ENCODE measurements around the gene PLCB1.

Gene PLCB1

DNA sequence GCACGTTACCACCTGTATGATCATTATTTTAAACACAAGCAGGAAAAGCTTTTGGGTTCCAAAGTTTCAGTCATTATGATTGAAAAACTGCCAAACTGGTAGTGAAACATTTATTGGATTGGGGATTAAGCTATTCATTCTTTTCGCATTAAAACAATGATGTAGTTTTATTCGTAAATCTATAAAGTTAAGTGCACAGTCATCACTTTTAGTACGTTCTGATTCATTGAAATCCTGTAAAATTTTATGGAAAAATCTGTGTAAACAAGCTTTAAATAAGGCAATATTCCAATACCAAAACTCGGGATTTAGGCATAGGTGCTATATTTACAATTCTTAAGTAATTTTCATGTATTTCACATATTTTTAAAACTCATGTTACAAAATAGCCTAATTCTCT lies 379.9 kb downstream of the PLCB1 start:
- no peak overlapping the region for H3K4me2 ChIP-seq (ENCODE audit: low read depth, low read length, poor library complexity, severe bottlenecking)
- H3K79me2 ChIP-seq (ENCODE audit: insufficient read depth, low read length), result no peaks in the 10 kb centered on the region
- H3K27me3 ChIP-seq (ENCODE audit: insufficient read depth, low read length, poor library complexity, severe bottlenecking), result no peaks in the 10 kb centered on the region
- H2AFZ ChIP-seq (ENCODE audit: low read length), result no peak overlapping the region
- H3K4me1 ChIP-seq (ENCODE audit: insufficient read depth, low read length, poor library complexity, severe bottlenecking), result peaks cover 7% of the 10 kb centered on the region
- TF ChIP-seq, protein P1, sequence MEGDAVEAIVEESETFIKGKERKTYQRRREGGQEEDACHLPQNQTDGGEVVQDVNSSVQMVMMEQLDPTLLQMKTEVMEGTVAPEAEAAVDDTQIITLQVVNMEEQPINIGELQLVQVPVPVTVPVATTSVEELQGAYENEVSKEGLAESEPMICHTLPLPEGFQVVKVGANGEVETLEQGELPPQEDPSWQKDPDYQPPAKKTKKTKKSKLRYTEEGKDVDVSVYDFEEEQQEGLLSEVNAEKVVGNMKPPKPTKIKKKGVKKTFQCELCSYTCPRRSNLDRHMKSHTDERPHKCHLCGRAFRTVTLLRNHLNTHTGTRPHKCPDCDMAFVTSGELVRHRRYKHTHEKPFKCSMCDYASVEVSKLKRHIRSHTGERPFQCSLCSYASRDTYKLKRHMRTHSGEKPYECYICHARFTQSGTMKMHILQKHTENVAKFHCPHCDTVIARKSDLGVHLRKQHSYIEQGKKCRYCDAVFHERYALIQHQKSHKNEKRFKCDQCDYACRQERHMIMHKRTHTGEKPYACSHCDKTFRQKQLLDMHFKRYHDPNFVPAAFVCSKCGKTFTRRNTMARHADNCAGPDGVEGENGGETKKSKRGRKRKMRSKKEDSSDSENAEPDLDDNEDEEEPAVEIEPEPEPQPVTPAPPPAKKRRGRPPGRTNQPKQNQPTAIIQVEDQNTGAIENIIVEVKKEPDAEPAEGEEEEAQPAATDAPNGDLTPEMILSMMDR (conservative IDR thresholded peaks at IDR 0.05; ENCODE audit: low read length), result no peak
- TF ChIP-seq EZH2phosphoT487 (IDR thresholded peaks at IDR 0.05; ENCODE audit: borderline replicate concordance), result no peak
- no peak overlapping the region for H3K9ac ChIP-seq (ENCODE audit: low read depth, low read length, poor library complexity, severe bottlenecking)
- no peaks in the 10 kb centered on the region for H3F3A ChIP-seq (ENCODE audit: low read depth)
- no peaks in the 10 kb centered on the region for H3K9me2 ChIP-seq (replicated peaks; ENCODE audit: low read depth, low read length)
- no peak overlapping the region for H3K4me3 ChIP-seq (ENCODE audit: low read length, poor library complexity, severe bottlenecking)
- no peaks in the 10 kb centered on the region for H3K9me3 ChIP-seq (ENCODE audit: insufficient read depth, low read depth, low read length)
- H4K20me1 ChIP-seq (ENCODE audit: insufficient read depth, low read length, poor library complexity, severe bottlenecking), result no peaks in the 10 kb centered on the region
- H3K36me3 ChIP-seq (ENCODE audit: insufficient read depth, low read length), result no peaks in the 10 kb centered on the region

DNA sequence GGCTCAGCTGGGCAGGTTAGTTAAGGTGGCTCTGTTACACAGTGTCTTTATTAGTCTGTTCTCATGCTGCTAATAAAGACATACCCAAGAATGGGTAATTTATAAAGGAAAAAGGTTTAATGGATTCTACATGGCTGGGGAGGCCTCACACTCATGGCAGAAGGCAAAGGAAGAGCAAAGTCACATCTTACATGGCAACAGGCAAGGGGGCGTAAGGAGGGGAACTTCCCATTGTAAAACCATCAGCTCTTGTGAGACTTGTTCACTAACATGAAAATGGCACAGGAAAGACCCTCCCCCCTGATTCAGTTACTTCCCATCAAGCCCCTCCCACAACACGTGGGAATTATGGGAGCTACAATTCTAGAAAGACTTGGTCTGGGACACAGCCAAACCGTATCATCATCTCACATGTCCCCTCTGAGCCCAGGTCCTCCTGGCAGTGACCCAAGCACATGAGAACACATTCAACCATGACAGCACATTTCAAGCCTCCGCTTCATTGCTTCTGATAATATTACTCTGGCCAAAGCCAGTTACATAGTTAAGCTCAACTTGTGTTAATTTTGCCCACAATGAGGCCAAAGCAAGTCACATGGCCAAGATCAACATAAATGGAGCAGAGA lies 383.9 kb downstream of the PLCB1 start:
- H3K4me3 ChIP-seq (ENCODE audit: low read length, poor library complexity, severe bottlenecking), result no peak overlapping the region
- no peaks in the 10 kb centered on the region for H3K36me3 ChIP-seq (ENCODE audit: insufficient read depth, low read length)
- no peaks in the 10 kb centered on the region for H4K20me1 ChIP-seq (ENCODE audit: insufficient read depth, low read length, poor library complexity, severe bottlenecking)
- no peak overlapping the region for H3K4me2 ChIP-seq (ENCODE audit: low read depth, low read length, poor library complexity, severe bottlenecking)
- no peaks in the 10 kb centered on the region for H3K4me1 ChIP-seq (ENCODE audit: insufficient read depth, low read length, poor library complexity, severe bottlenecking)
- H3F3A ChIP-seq (ENCODE audit: low read depth), result no peaks in the 10 kb centered on the region
- no peak overlapping the region for H2AFZ ChIP-seq (ENCODE audit: low read length)
- TF ChIP-seq, protein P1 (conservative IDR thresholded peaks at IDR 0.05; ENCODE audit: low read length), result no peak
- TF ChIP-seq EZH2phosphoT487 (IDR thresholded peaks at IDR 0.05; ENCODE audit: borderline replicate concordance), result no peak
- H3K9me2 ChIP-seq (replicated peaks; ENCODE audit: low read depth, low read length), result no peaks in the 10 kb centered on the region
- no peaks in the 10 kb centered on the region for H3K79me2 ChIP-seq (ENCODE audit: insufficient read depth, low read length)
- no peak overlapping the region for H3K9ac ChIP-seq (ENCODE audit: low read depth, low read length, poor library complexity, severe bottlenecking)
- no peaks in the 10 kb centered on the region for H3K27me3 ChIP-seq (ENCODE audit: insufficient read depth, low read length, poor library complexity, severe bottlenecking)
- no peaks in the 10 kb centered on the region for H3K9me3 ChIP-seq (ENCODE audit: insufficient read depth, low read depth, low read length)

DNA sequence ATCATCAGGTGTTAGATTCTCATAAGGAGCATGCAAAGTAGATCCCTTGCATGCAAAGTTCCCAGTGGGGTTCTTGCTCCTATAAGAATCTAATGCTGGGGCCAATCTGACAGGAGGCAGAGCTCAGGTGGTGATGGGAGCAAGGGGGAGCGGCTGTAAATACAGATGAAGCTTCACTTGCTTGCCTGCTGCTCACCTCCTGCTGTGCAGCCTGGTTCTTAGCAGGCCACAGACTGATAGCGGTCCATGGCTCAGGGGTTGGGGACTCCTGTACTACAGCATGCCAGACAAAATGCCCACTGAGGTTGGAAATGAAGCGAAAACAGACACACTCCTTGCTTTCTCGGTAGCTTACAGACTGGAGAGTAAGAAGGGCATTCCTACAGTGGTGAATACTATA lies 386.8 kb downstream of the PLCB1 start:
- H3K4me3 ChIP-seq (ENCODE audit: low read length, poor library complexity, severe bottlenecking), result no peak overlapping the region
- no peak overlapping the region for H2AFZ ChIP-seq (ENCODE audit: low read length)
- H3F3A ChIP-seq (ENCODE audit: low read depth), result no peaks in the 10 kb centered on the region
- H3K9me2 ChIP-seq (replicated peaks; ENCODE audit: low read depth, low read length), result no peaks in the 10 kb centered on the region
- no peaks in the 10 kb centered on the region for H3K9me3 ChIP-seq (ENCODE audit: insufficient read depth, low read depth, low read length)
- H3K9ac ChIP-seq (ENCODE audit: low read depth, low read length, poor library complexity, severe bottlenecking), result no peak overlapping the region
- H3K4me1 ChIP-seq (ENCODE audit: insufficient read depth, low read length, poor library complexity, severe bottlenecking), result no peaks in the 10 kb centered on the region
- no peak overlapping the region for H3K4me2 ChIP-seq (ENCODE audit: low read depth, low read length, poor library complexity, severe bottlenecking)
- no peaks in the 10 kb centered on the region for H3K36me3 ChIP-seq (ENCODE audit: insufficient read depth, low read length)
- no peak for TF ChIP-seq EZH2phosphoT487 (IDR thresholded peaks at IDR 0.05; ENCODE audit: borderline replicate concordance)
- TF ChIP-seq, protein P1 (conservative IDR thresholded peaks at IDR 0.05; ENCODE audit: low read length), result no peak
- no peaks in the 10 kb centered on the region for H4K20me1 ChIP-seq (ENCODE audit: insufficient read depth, low read length, poor library complexity, severe bottlenecking)
- H3K79me2 ChIP-seq (ENCODE audit: insufficient read depth, low read length), result no peaks in the 10 kb centered on the region
- H3K27me3 ChIP-seq (ENCODE audit: insufficient read depth, low read length, poor library complexity, severe bottlenecking), result no peaks in the 10 kb centered on the region
